Duodenal mucosa (tissue), 2 donors: Measurements from ENCODE around the gene ZSWIM8.
A peak's percentile ranks its signal among the peaks of the same experiment; 100 is the strongest.

Experiments used
- H3K27ac ChIP-seq: one replicate; pipeline ENCODE4 v1.7.0; 2013; ENCODE audit warnings: low read depth, low read length
- H3K27me3 ChIP-seq, 2 donors: one replicate each; pipeline ENCODE4 v1.7.0; 2013; ENCODE audit warnings: low read length in 2 of 2, control low read depth in 1 of 2; ENCODE audit not compliant: insufficient read depth in 2 of 2, control insufficient read depth in 1 of 2
- H3K36me3 ChIP-seq, 2 donors: one replicate each; pipeline ENCODE4 v1.7.0; 2013; ENCODE audit warnings: low read length in 2 of 2, control low read depth in 1 of 2; ENCODE audit not compliant: insufficient read depth in 2 of 2, control insufficient read depth in 1 of 2
- H3K4me1 ChIP-seq, 2 donors: one replicate each; pipeline ENCODE4 v1.7.0; 2013; ENCODE audit warnings: low read length in 2 of 2, control low read depth in 1 of 2; ENCODE audit not compliant: insufficient read depth in 2 of 2, control insufficient read depth in 1 of 2
- H3K4me3 ChIP-seq, 2 donors: one replicate each; pipeline ENCODE4 v1.7.0; 2013; ENCODE audit warnings: low read length in 2 of 2, low read depth in 1 of 2
- H3K9ac ChIP-seq, 2 donors: one replicate each; pipeline ENCODE4 v1.7.0; 2013; ENCODE audit warnings: low read length in 2 of 2, low read depth in 1 of 2
- H3K9me3 ChIP-seq, 2 donors: one replicate each; pipeline ENCODE4 v1.7.0; 2013; ENCODE audit warnings: low read length in 2 of 2, control low read depth in 1 of 2; ENCODE audit not compliant: control insufficient read depth in 1 of 2

The ZSWIM8 gene

GRCh38 chr10:73802276-73802991, 17.0 kb downstream of the ZSWIM8 start:
- Histone ChIP-seq H3K36me3 (peaks cover 73 to 98% of the 10 kb centered on the region in 2 donors), H3K27ac (no peak overlapping the region)

GRCh38 chr10:73803680-73804286, 18.4 kb downstream of the ZSWIM8 start:
- Histone ChIP-seq H3K27ac (no peak overlapping the region), H3K9ac (no peak overlapping the region), H3K4me1 (no peaks in the 10 kb centered on the region), H3K36me3 (peaks cover 72 to 96% of the 10 kb centered on the region in 2 donors), H3K9me3 (no peaks in the 10 kb centered on the region), H3K4me3 (no peak overlapping the region), H3K27me3 (no peaks in the 10 kb centered on the region)

More at GRCh38 chr10:73802276-73802991, 17.0 kb downstream of the ZSWIM8 start:
- Histone ChIP-seq H3K4me3 (no peak overlapping the region), H3K4me1 (no peaks in the 10 kb centered on the region), H3K9ac (no peak overlapping the region), H3K9me3 (no peaks in the 10 kb centered on the region), H3K27me3 (no peaks in the 10 kb centered on the region)

- Histone ChIP-seq H3K36me3 (peaks cover 53 to 74% of the 10 kb centered on the region in 2 donors), H3K4me3 (no peak overlapping the region), H3K27me3 (no peaks in the 10 kb centered on the region), H3K9me3 (no peaks in the 10 kb centered on the region), H3K9ac (no peak overlapping the region), H3K4me1 (peaks cover 4 to 10% of the 10 kb centered on the region in 2 donors), H3K27ac (no peak overlapping the region)
Measured at GRCh38 chr10:73806176-73806950, 21.0 kb downstream of the ZSWIM8 start.

GRCh38 chr10:73807471-73807870, 22.1 kb downstream of the ZSWIM8 start:
- Histone ChIP-seq H3K9me3 (no peaks in the 10 kb centered on the region), H3K27ac (no peak overlapping the region), H3K36me3 (peaks cover 43 to 63% of the 10 kb centered on the region in 2 donors), H3K27me3 (no peaks in the 10 kb centered on the region), H3K4me3 (no peak overlapping the region), H3K9ac (no peak overlapping the region), H3K4me1 (peaks cover 4 to 10% of the 10 kb centered on the region in 2 donors)

GRCh38 chr10:73808021-73808815, 22.8 kb downstream of the ZSWIM8 start:
- Histone ChIP-seq H3K9ac (no peak overlapping the region), H3K4me3 (no peak overlapping the region), H3K4me1 (peaks cover 4 to 10% of the 10 kb centered on the region in 2 donors), H3K27ac (no peak overlapping the region), H3K27me3 (no peaks in the 10 kb centered on the region), H3K9me3 (no peaks in the 10 kb centered on the region), H3K36me3 (peaks cover 37 to 61% of the 10 kb centered on the region in 2 donors)

- Histone ChIP-seq H3K4me1 (peaks cover 4 to 10% of the 10 kb centered on the region in 2 donors), H3K36me3 (peaks cover 36 to 60% of the 10 kb centered on the region in 2 donors), H3K9me3 (no peaks in the 10 kb centered on the region), H3K9ac (no peak overlapping the region), H3K4me3 (no peak overlapping the region), H3K27ac (no peak overlapping the region), H3K27me3 (no peaks in the 10 kb centered on the region)
Measured at GRCh38 chr10:73809061-73809818, 23.8 kb downstream of the ZSWIM8 start.

GRCh38 chr10:73810358-73810734, 24.9 kb downstream of the ZSWIM8 start:
- Histone ChIP-seq H3K36me3 (peaks cover 44 to 59% of the 10 kb centered on the region in 2 donors), H3K9me3 (no peaks in the 10 kb centered on the region), H3K27ac (no peak overlapping the region), H3K4me1 (peaks cover 4 to 10% of the 10 kb centered on the region in 2 donors), H3K4me3 (peak overlapping the region; percentile 74 to 79), H3K27me3 (no peaks in the 10 kb centered on the region), H3K9ac (peak overlapping the region; percentile 55 to 64)

GRCh38 chr10:73810735-73811465, 25.5 kb downstream of the ZSWIM8 start:
- Histone ChIP-seq H3K9me3 (no peaks in the 10 kb centered on the region), H3K4me1 (peaks cover 4 to 10% of the 10 kb centered on the region in 2 donors), H3K27ac (peak overlapping the region; percentile 81), H3K4me3 (peak overlapping the region; percentile 74 to 79), H3K36me3 (peaks cover 39 to 54% of the 10 kb centered on the region in 2 donors), H3K27me3 (no peaks in the 10 kb centered on the region), H3K9ac (peak overlapping the region; percentile 55 to 64)

- Histone ChIP-seq H3K4me1 (peaks cover 4 to 10% of the 10 kb centered on the region in 2 donors), H3K27me3 (no peaks in the 10 kb centered on the region), H3K36me3 (peaks cover 35 to 51% of the 10 kb centered on the region in 2 donors), H3K9me3 (no peaks in the 10 kb centered on the region), H3K27ac (no peak overlapping the region), H3K9ac (no peak overlapping the region), H3K4me3 (no peak overlapping the region)
Measured at GRCh38 chr10:73812657-73813056, 27.3 kb downstream of the ZSWIM8 start.
